BJ (cell line): ENCODE results near the gene HSPA1L. TPM values are rescaled to one million over a fixed set of nuclear protein-coding genes. Genes with fewer than 3 reads are reported as not detected.
A peak's percentile ranks its signal among the peaks of the same experiment; 100 is the strongest.

Experiments used
- CTCF ChIA-PET: fragments of 350-600 bp; formaldehyde crosslinking; extraction: SDS; loops from one replicate; lab custom pipeline; 2021; ENCODE audit warnings: antibody characterized with exemption, inconsistent platforms; lab: Yijun Ruan, JAX
- POLR2A ChIA-PET: fragments of 300-600 bp; sonication (Branson Sonifier 250); formaldehyde crosslinking; extraction: SDS; loops from one replicate; lab custom pipeline; 2021; ENCODE audit warnings: antibody characterized with exemption; lab: Charles Lee
- DNase-seq: peaks from one replicate; pipeline ENCODE4 v3.0.0-alpha.2; 2011; ENCODE audit warnings: low read depth
- H3K27me3 ChIP-seq: 2 replicates; pipeline ENCODE4 v1.6.0; 2011; ENCODE audit warnings: low read length; ENCODE audit not compliant: control insufficient read depth, insufficient read depth
- H3K36me3 ChIP-seq: 2 replicates; pipeline ENCODE4 v1.5.1; 2011; ENCODE audit warnings: low read length; ENCODE audit not compliant: control insufficient read depth, insufficient read depth
- H3K4me3 ChIP-seq: 2 replicates; pipeline ENCODE4 v1.5.1; 2011; ENCODE audit warnings: low read depth, mild to moderate bottlenecking, control low read depth, low read length
- CTCF ChIP-seq: IDR thresholded peaks from 2 replicates; pipeline ENCODE4 v1.5.1; 2011; ENCODE audit warnings: low read depth, mild to moderate bottlenecking, control low read depth, inconsistent platforms, low read length, moderate library complexity; ENCODE audit not compliant: insufficient read depth
- polyA plus RNA-seq: library from polyadenylated mRNA; depleted of rRNA; stranded (reverse); fragments of >200 nt; gene quantifications from 2 replicates; pipeline ENCODE4 v1.2.3, GENCODE V29; 2011

HSPA1L gene
- polyA plus RNA-seq, 1 experiment, result 0.90 TPM

- TF ChIP-seq CTCF, result no peak
- H3K36me3 ChIP-seq, result no peaks in the 10 kb centered on the region
- DNase-seq, result no peak
- ChIA-PET CTCF (interaction anchor here (1.1 to 3.3 kb wide), 11 partner anchors 10 to 57 kb away, joined by 4 to 35 read pairs (median 12); partner anchors contain the start of genes CLIC1, DDAH2, MPIG6B and MSH5), POLR2A (no interaction called here)
- H3K4me3 ChIP-seq, result no peak overlapping the region
- H3K27me3 ChIP-seq, result no peaks in the 10 kb centered on the region
Observed at GRCh38 chr6:31768363-31769257, 46.5 kb downstream of the HSPA1L start.

GRCh38 chr6:31767096-31767645 lies 47.9 kb downstream of the HSPA1L start:
- no peak for TF ChIP-seq CTCF
- ChIA-PET POLR2A (no interaction called here), CTCF (no interaction called here)
- Histone ChIP-seq H3K27me3 (no peaks in the 10 kb centered on the region), H3K4me3 (no peak overlapping the region), H3K36me3 (no peaks in the 10 kb centered on the region)
- no peak for DNase-seq

GRCh38 chr6:31765910-31766794 lies 48.9 kb downstream of the HSPA1L start:
- no peaks in the 10 kb centered on the region for H3K36me3 ChIP-seq
- H3K27me3 ChIP-seq, result no peaks in the 10 kb centered on the region
- peak overlapping the region; percentile 30 for H3K4me3 ChIP-seq
- CTCF ChIA-PET, result interaction anchor here (1.0 to 1.6 kb wide), 5 partner anchors 19 to 85 kb away, joined by 3 to 4 read pairs (median 4); partner anchors contain the start of genes CLIC1 and LY6G5C
- POLR2A ChIA-PET, result no interaction called here
- 0 out of 2 replicates have a peak, but pooled peaks have one; percentile 5 for TF ChIP-seq CTCF
- DNase-seq, result no peak

GRCh38 chr6:31765559-31765909 lies 49.5 kb downstream of the HSPA1L start:
- no peak for TF ChIP-seq CTCF
- Histone ChIP-seq H3K27me3 (no peaks in the 10 kb centered on the region), H3K36me3 (no peaks in the 10 kb centered on the region), H3K4me3 (no peak overlapping the region)
- POLR2A ChIA-PET, result no interaction called here
- no peak for DNase-seq
- CTCF ChIA-PET, result interaction anchor here (1.0 to 1.6 kb wide), 4 partner anchors 18 to 65 kb away, joined by 3 to 4 read pairs (median 4); partner anchors contain the start of gene CLIC1
